Measurements from ENCODE around the gene ADGRL3.
"Not testable (repeated sequence)": the region's sequence is repeated elsewhere in the genome, so short reads cannot be mapped to it uniquely, and the experiment has no call there.

Gene ADGRL3

DNA sequence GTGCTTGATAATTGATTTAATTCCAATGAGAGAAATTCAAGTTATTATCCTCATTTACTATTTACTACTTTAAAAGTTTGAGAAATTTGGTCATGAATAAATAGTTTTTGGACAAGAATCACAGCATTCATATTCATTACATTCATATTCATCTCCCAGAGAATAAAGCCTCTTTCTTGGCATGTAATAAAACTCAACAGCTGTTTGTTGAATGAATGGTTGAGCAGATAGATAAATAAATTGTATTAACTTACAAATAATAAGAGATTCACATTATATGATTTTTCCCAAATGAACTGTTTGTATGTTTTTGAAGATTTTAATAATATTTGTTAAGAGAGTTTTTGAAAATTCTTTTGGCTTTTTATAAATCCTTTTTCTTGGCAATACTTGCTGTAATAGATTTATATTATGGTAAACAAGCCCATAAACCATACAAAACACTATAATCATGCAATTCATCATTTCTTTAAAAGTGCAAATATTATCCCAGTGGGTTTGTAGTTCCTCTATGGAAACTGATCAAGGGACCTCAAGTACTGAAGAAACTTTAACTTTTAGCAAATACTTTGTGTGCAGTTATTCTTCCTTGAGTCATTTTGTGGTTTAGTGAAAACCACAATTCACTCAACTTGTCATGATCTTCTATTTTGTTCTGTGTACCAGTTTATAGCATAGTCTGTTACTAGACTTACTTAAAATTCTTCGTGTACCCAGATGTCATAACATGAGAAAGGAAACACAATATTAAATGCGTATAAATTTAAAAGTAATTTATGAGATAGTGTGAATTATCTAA is 371.8 kb downstream of the ADGRL3 start:
- peak; percentile 1 for DNase-seq

- no peak for DNase-seq
Observed at GRCh38 chr4:61575796-61576195, 375.7 kb downstream of the ADGRL3 start.

DNA sequence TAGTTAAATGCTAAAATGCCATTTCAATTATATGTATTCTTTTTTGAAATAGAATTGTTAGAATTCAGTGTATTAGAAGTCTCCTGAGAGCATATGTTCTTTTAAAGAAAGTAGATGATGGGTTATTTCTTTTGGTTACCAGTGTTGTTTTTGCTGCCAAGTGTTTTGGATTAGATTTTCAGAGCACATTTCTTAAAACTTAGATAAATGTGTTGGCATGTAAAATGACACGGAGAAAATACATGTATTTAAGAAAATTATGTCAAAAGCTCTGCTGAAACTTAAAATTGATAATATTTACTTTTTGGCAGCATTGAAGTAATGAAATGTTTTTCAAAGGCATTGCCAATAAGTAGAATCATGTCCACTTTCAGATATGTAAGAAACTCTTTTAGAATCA is 379.7 kb downstream of the ADGRL3 start:
- DNase-seq: no peak

GRCh38 chr4:61580721-61581377 is 380.7 kb downstream of the ADGRL3 start:
- DNase-seq: no peak

DNA sequence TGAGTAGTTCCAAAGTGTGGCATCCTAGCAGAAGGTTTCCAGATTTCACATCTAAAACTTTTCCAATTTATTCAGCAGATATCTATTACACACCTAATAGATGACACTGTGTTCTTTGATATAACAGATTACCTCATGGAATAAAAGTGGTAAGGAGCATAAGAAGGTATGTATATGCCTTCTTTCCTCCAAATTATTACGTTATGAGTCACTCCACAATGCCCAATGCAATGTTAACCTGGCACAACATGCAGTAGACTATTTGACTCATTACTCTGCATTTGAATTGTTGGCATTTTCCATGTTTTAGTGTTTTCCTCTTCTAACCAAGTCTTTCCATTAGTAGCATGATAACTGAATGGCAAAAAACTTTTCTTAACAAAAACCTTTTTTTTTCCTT is 383.6 kb downstream of the ADGRL3 start:
- no peak for DNase-seq

- no peak for DNase-seq
Observed at GRCh38 chr4:61588621-61589402, 388.7 kb downstream of the ADGRL3 start.

DNA sequence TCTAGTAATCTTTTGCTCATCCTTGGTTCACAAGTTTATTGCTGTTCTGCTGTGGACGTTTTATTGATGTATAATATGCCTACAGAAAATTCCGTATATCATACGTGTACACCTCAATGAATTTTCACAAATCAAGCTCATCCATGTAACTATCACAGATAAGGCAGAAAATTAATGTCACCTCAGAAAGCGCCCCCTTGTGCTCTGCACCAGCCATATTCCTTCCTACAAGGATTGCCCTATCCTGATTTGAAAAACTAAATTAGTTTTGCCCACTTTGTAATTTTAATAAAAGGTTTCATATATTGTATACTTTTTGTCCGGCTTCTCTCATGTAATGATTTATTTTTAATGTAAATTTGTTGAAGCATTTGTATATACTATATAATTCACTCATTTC is 390.8 kb downstream of the ADGRL3 start:
- no peak for DNase-seq

- no peak for DNase-seq
Observed at GRCh38 chr4:61596606-61597340, 396.6 kb downstream of the ADGRL3 start.

- DNase-seq: no peak
Observed at GRCh38 chr4:61603086-61603485, 403.0 kb downstream of the ADGRL3 start.

DNA sequence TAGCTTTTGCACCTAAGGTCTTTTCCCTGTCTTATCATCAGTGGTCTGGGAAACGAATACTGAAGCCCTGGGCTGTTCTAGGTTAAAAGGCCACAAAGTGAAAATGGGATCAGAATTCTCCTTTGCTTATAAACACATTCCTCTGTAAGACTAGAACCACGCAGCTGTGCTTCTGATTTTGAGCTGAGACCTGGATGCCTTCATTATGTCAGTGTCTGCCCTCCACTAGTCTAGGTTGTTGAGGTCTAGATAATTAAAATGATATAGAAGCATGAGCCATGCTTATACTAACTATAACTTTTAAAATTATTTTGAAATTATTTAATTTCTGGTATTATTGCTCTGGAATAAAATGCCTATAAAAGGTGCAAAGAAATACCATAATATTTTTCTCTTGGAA is 403.9 kb downstream of the ADGRL3 start:
- DNase-seq: no peak

DNA sequence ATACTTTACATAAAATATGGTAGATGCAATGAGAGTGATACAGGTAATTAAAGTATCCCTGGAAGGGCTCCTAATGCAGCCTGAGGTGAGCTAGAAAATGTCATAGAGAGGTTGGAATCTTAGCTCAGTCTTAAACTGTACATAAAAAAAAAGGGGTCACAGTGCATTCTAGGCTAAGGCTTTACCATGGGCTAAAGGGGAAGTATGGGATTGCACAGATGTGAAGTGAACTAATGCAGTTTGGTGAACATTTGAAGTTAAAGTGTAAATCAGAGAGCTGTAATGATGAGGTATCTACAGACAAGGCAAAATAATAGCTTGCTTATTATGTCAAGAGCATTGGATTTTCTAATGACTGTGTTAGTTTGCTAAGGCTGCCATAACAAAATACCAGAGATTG is 405.9 kb downstream of the ADGRL3 start:
- no peak for DNase-seq

- no peak for DNase-seq
Observed at GRCh38 chr4:61614231-61614630, 414.1 kb downstream of the ADGRL3 start.

DNA sequence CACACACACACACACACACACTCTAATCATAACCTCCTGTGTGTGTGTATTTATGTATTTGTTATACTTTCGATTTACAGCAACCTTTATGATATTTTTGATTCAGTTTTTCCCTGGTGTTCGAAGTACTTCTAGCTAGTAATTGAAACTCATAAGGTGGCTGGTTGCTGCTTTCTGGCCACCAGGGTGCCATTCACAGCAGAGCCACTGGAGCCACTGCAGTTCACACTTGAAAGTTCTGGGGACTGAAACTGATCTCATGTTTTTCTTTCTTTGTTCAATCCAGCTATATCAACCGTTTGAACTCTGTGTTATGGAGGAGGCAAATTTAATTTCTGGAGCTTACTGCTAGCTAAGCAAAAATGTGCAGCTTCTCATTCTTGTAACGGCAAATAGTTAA is 419.4 kb downstream of the ADGRL3 start:
- no peak for DNase-seq

- DNase-seq: no peak
Observed at GRCh38 chr4:61628282-61628681, 428.2 kb downstream of the ADGRL3 start.

GRCh38 chr4:61628727-61629126 is 428.6 kb downstream of the ADGRL3 start:
- no peak for DNase-seq

- no peak for DNase-seq
Observed at GRCh38 chr4:61630548-61630947, 430.4 kb downstream of the ADGRL3 start.

GRCh38 chr4:61638591-61638990 is 438.5 kb downstream of the ADGRL3 start:
- peak; percentile 34 for DNase-seq

DNA sequence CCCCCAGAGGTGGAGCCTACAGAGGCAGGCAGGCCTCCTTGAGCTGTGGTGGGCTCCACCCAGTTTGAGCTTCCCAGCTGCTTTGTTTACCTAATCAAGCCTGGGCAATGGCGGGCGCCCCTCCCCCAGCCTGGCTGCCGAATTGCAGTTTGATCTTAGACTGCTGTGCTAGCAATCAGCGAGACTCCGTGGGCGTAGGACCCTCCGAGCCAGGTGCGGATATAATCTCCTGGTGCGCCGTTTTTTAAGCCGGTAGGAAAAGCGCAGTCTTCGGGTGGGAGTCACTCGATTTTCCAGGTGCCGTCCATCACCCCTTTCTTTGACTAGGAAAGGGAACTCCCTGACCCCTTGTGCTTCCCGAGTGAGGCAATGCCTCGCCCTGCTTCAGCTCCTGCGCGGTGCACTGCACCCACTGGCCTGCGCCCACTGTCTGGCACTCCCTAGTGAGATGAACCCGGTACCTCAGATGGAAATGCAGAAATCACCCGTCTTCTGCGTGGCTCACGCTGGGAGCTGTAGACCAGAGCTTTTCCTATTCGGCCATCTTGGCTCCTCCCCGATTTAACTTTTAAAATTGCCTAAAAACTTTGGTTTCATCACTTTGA is 446.7 kb downstream of the ADGRL3 start:
- not testable (repeated sequence) for DNase-seq

- DNase-seq: no peak
Observed at GRCh38 chr4:61648264-61648663, 448.1 kb downstream of the ADGRL3 start.

- no peak for DNase-seq
Observed at GRCh38 chr4:61657016-61657415, 456.9 kb downstream of the ADGRL3 start.

GRCh38 chr4:61661960-61662359 is 461.8 kb downstream of the ADGRL3 start:
- DNase-seq: no peak

DNA sequence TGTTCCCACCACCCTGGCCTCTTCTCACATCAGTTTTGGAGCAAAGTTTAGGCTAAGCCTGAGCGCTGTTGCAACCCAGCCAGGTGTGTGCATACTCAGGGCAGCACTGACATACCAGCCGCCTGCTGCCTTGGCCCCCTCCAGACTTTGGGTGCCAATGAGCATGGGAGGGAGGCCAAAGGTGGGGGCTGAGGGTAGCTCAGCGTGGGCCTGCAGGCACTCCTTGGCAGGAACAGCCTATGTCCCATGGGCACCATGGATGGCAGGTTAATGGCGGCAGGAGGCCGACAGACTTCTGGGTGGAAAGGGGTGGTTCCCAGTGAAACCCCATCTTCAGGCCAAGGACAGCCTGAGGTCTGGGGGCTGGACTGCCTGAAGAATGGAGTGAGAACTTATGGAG is 462.2 kb downstream of the ADGRL3 start:
- DNase-seq: no peak

GRCh38 chr4:61663310-61663709 is 463.2 kb downstream of the ADGRL3 start:
- DNase-seq: no peak

Data from amniotic stem cell (primary cell).